Endothelial cell (in vitro differentiated cells): ENCODE results near the gene NAV2. TPM values are rescaled to one million over a fixed set of nuclear protein-coding genes. Genes with fewer than 3 reads are reported as not detected.

Source experiments
- DNase-seq: peaks from one replicate; pipeline ENCODE4 v3.0.0; 2021; ENCODE audit warnings: low spot score
- H3K27ac Mint-ChIP-seq: one replicate; pipeline ENCODE4 v1.8.0; 2021; ENCODE audit warnings: mixed read lengths, inconsistent platforms; ENCODE audit not compliant: unreplicated experiment
- H3K27me3 Mint-ChIP-seq: one replicate; pipeline ENCODE4 v1.8.0; 2021; ENCODE audit warnings: mild to moderate bottlenecking, moderate library complexity, mixed read lengths, inconsistent platforms; ENCODE audit not compliant: unreplicated experiment
- H3K36me3 Mint-ChIP-seq: one replicate; pipeline ENCODE4 v1.8.0; 2021; ENCODE audit warnings: mild to moderate bottlenecking, low read depth, mixed read lengths, inconsistent platforms; ENCODE audit not compliant: unreplicated experiment
- H3K4me1 Mint-ChIP-seq: one replicate; pipeline ENCODE4 v1.8.0; 2021; ENCODE audit warnings: mild to moderate bottlenecking, mixed read lengths, inconsistent platforms; ENCODE audit not compliant: unreplicated experiment
- H3K4me3 Mint-ChIP-seq: one replicate; pipeline ENCODE4 v1.8.0; 2021; ENCODE audit warnings: mild to moderate bottlenecking, mixed read lengths, inconsistent platforms; ENCODE audit not compliant: unreplicated experiment
- H3K9me3 Mint-ChIP-seq: one replicate; pipeline ENCODE4 v1.8.0; 2021; ENCODE audit warnings: mixed read lengths, inconsistent platforms; ENCODE audit not compliant: unreplicated experiment
- CTCF ChIP-seq: fragments of 200-600 bp; sonication (generic); IDR thresholded peaks from one replicate; pipeline ENCODE4 v1.5.0; 2021; ENCODE audit warnings: antibody characterized with exemption; ENCODE audit not compliant: unreplicated experiment
- total RNA-seq: library from RNA; stranded (reverse); fragmentation: NEBNext Ultra II Directional; extraction: Animal tissue kit (Norgen Biotek cat#: 25700); gene quantifications from one replicate; pipeline ENCODE4 v1.2.1, GENCODE V29; 2021; ENCODE audit not compliant: unreplicated experiment

The NAV2 gene
- total RNA-seq, 1 donor from 2014 or later: 15.6 TPM

GRCh38 chr11:19931771-19932369, 219.2 kb downstream of the NAV2 start:
- H3K9me3 Mint-ChIP-seq: no peaks in the 10 kb centered on the region
- TF ChIP-seq CTCF: no peak
- DNase-seq: no peak
- H3K36me3 Mint-ChIP-seq: no peaks in the 10 kb centered on the region
- H3K4me1 Mint-ChIP-seq: peaks cover 3% of the 10 kb centered on the region
- H3K4me3 Mint-ChIP-seq: no peak overlapping the region
- H3K27me3 Mint-ChIP-seq: no peaks in the 10 kb centered on the region
- H3K27ac Mint-ChIP-seq: no peak overlapping the region

GRCh38 chr11:19933132-19933735, 220.6 kb downstream of the NAV2 start:
- H3K9me3 Mint-ChIP-seq: no peaks in the 10 kb centered on the region
- no peak overlapping the region for H3K4me3 Mint-ChIP-seq
- no peak for DNase-seq
- no peaks in the 10 kb centered on the region for H3K27me3 Mint-ChIP-seq
- no peak overlapping the region for H3K27ac Mint-ChIP-seq
- no peaks in the 10 kb centered on the region for H3K36me3 Mint-ChIP-seq
- no peak for TF ChIP-seq CTCF
- H3K4me1 Mint-ChIP-seq: peaks cover 3% of the 10 kb centered on the region

- Mint-ChIP-seq H3K27me3 (no peaks in the 10 kb centered on the region), H3K9me3 (no peaks in the 10 kb centered on the region), H3K4me3 (no peak overlapping the region), H3K36me3 (no peaks in the 10 kb centered on the region), H3K27ac (no peak overlapping the region), H3K4me1 (peaks cover 3% of the 10 kb centered on the region)
- TF ChIP-seq CTCF: no peak
- DNase-seq: no peak
These were observed 221.3 kb downstream of the NAV2 start for GRCh38 chr11:19933801-19934488.

- Mint-ChIP-seq H3K4me1 (peaks cover 3% of the 10 kb centered on the region), H3K4me3 (no peak overlapping the region), H3K9me3 (no peaks in the 10 kb centered on the region), H3K27ac (no peak overlapping the region), H3K36me3 (no peaks in the 10 kb centered on the region), H3K27me3 (no peaks in the 10 kb centered on the region)
- no peak for TF ChIP-seq CTCF
- no peak for DNase-seq
These were observed 222.2 kb downstream of the NAV2 start for GRCh38 chr11:19934828-19935259.

- Mint-ChIP-seq H3K27ac (no peak overlapping the region), H3K27me3 (no peaks in the 10 kb centered on the region)
These were observed 222.9 kb downstream of the NAV2 start for GRCh38 chr11:19935507-19935906.

More at GRCh38 chr11:19935507-19935906, 222.9 kb downstream of the NAV2 start:
- Mint-ChIP-seq H3K4me3 (no peak overlapping the region), H3K36me3 (no peaks in the 10 kb centered on the region), H3K4me1 (peaks cover 3% of the 10 kb centered on the region), H3K9me3 (no peaks in the 10 kb centered on the region)
- no peak for DNase-seq
- TF ChIP-seq CTCF: no peak
